ENCODE results near the gene ZSCAN12. TPM values are rescaled to one million over a fixed set of nuclear protein-coding genes. Genes with fewer than 3 reads are reported as not detected.
"Not testable (repeated sequence)": the region's sequence is repeated elsewhere in the genome, so short reads cannot be mapped to it uniquely, and the experiment has no call there.

ZSCAN12 gene
- polyA plus RNA-seq, 2 donors: 0.79 to 0.99 TPM

GRCh38 chr6:28377879-28378278 is 21.7 kb downstream of the ZSCAN12 start:
- Histone ChIP-seq H3K4me1 (ENCODE audit: control insufficient read depth in 2 of 2, insufficient read depth in 2 of 2, low read length in 1 of 2) (no peaks in the 10 kb centered on the region), H3K4me3 (ENCODE audit: low read depth in 1 of 2, low read length in 2 of 2) (no peak overlapping the region), H3K9me3 (ENCODE audit: control insufficient read depth in 2 of 2, insufficient read depth in 1 of 2, low read depth in 1 of 2, low read length in 1 of 2) (no peaks in the 10 kb centered on the region), H3K36me3 (ENCODE audit: control insufficient read depth in 2 of 2, insufficient read depth in 2 of 2, low read length in 1 of 2) (peaks cover 0 to 2% of the 10 kb centered on the region in 2 donors), H3K27me3 (ENCODE audit: control insufficient read depth in 1 of 2, insufficient read depth in 2 of 2, low read length in 2 of 2) (no peaks in the 10 kb centered on the region), H3K27ac (ENCODE audit: low read depth in 2 of 2, low read length in 1 of 2) (no peak overlapping the region)
- 99 to 100% methylated on average over 1 of the region's 1 CpG for WGBS, 2 donors

DNA sequence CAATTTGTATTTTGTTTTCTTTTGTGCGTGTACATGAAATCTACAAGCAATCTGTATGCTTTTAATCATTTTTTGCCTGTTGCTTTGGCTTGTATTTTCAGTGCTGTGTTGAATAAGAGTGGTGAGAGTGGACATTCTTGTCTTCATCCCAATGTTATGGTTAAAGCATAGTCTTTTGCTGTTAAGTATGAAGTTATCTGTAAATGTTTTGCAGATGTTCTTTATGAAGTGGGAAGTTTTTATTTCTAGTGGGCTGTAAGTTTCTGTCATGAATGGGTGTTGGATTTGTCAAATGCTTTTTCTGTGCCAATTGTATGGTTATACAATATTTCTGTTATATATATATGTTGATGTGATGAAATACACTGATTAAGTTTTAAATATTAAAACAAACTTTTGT is 25.6 kb downstream of the ZSCAN12 start:
- Histone ChIP-seq H3K4me3 (ENCODE audit: low read depth in 1 of 2, low read length in 2 of 2) (no peak overlapping the region), H3K27ac (ENCODE audit: low read depth in 2 of 2, low read length in 1 of 2) (no peak overlapping the region), H3K36me3 (ENCODE audit: control insufficient read depth in 2 of 2, insufficient read depth in 2 of 2, low read length in 1 of 2) (no peaks in the 10 kb centered on the region), H3K4me1 (ENCODE audit: control insufficient read depth in 2 of 2, insufficient read depth in 2 of 2, low read length in 1 of 2) (no peaks in the 10 kb centered on the region), H3K27me3 (ENCODE audit: control insufficient read depth in 1 of 2, insufficient read depth in 2 of 2, low read length in 2 of 2) (no peaks in the 10 kb centered on the region), H3K9me3 (ENCODE audit: control insufficient read depth in 2 of 2, insufficient read depth in 1 of 2, low read depth in 1 of 2, low read length in 1 of 2) (no peaks in the 10 kb centered on the region)
- 93 to 95% methylated on average over 1 of the region's 1 CpG for WGBS, 2 donors

DNA sequence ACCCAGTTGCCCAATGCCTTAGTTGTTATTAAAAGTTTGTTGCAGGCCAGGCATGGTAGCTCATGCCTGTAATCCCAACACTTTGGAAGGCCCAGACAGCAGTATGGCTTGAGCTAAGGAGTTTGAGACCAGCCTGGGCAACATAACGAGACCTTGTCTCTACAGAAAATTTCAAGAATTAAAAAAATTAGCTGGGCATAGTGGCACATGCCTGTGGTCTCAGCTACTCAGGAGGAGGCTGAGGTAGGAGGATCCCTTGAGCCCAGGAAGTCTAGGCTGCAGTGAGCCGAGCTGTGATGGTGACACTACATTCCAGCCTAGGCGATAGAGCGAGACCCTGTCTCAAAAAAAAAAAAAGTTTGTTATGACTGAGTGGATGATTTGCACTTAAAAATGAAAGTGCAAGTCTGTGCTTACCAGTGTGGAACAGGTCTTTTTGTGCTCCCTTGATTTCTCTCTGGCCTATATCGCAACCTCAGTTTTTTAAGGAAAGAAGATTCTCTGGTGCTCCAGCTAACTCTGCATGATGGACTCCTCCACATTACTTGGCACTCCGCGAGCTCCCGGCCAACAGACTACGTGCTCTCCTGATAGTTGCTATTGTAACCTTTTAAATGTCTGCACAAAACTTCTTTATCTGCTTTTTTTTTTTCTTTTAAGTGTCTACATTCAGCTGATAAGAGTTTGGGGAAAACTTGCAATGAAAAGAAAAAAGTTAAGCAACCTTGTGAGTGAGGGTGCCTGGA is 27.7 kb downstream of the ZSCAN12 start:
- Histone ChIP-seq H3K27ac (ENCODE audit: low read depth in 2 of 2, low read length in 1 of 2) (no peak overlapping the region), H3K27me3 (ENCODE audit: control insufficient read depth in 1 of 2, insufficient read depth in 2 of 2, low read length in 2 of 2) (no peaks in the 10 kb centered on the region), H3K4me1 (ENCODE audit: control insufficient read depth in 2 of 2, insufficient read depth in 2 of 2, low read length in 1 of 2) (no peaks in the 10 kb centered on the region), H3K9me3 (ENCODE audit: control insufficient read depth in 2 of 2, insufficient read depth in 1 of 2, low read depth in 1 of 2, low read length in 1 of 2) (no peaks in the 10 kb centered on the region), H3K36me3 (ENCODE audit: control insufficient read depth in 2 of 2, insufficient read depth in 2 of 2, low read length in 1 of 2) (no peaks in the 10 kb centered on the region), H3K4me3 (ENCODE audit: low read depth in 1 of 2, low read length in 2 of 2) (no peak overlapping the region)
- WGBS, 2 donors: 89% methylated on average over 9 of the region's 9 CpGs

DNA sequence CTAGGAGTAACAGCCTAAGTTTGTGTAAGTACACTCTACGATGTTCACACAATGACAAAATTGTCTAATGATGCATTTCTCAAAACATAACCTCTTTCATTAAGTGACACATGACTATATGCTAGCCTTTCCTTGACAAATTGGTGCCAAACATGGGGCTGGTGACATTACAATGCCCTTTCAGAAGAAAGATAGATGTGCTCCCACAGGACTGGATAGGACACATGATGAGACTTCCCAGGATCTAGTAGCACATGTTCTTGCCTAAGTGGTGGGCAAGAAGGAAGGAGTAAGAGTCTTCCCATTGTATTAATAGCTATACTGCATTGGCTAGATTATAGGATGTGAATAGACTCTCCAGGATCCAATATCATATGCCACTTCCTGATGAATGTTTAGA is 28.3 kb downstream of the ZSCAN12 start:
- WGBS, 2 donors: 90 to 97% methylated on average over 1 of the region's 1 CpG
- H3K27ac ChIP-seq (ENCODE audit: low read depth in 2 of 2, low read length in 1 of 2): no peak overlapping the region
- no peaks in the 10 kb centered on the region for H3K36me3 ChIP-seq (ENCODE audit: control insufficient read depth in 2 of 2, insufficient read depth in 2 of 2, low read length in 1 of 2)
- no peaks in the 10 kb centered on the region for H3K4me1 ChIP-seq (ENCODE audit: control insufficient read depth in 2 of 2, insufficient read depth in 2 of 2, low read length in 1 of 2)
- no peaks in the 10 kb centered on the region for H3K27me3 ChIP-seq (ENCODE audit: control insufficient read depth in 1 of 2, insufficient read depth in 2 of 2, low read length in 2 of 2)
- no peaks in the 10 kb centered on the region for H3K9me3 ChIP-seq (ENCODE audit: control insufficient read depth in 2 of 2, insufficient read depth in 1 of 2, low read depth in 1 of 2, low read length in 1 of 2)
- no peak overlapping the region for H3K4me3 ChIP-seq (ENCODE audit: low read depth in 1 of 2, low read length in 2 of 2)

- peaks cover 0 to 4% of the 10 kb centered on the region in 2 donors for H3K36me3 ChIP-seq (ENCODE audit: control insufficient read depth in 2 of 2, insufficient read depth in 2 of 2, low read length in 1 of 2)
- H3K4me3 ChIP-seq (ENCODE audit: low read depth in 1 of 2, low read length in 2 of 2): no peak overlapping the region
- WGBS, 2 donors: 74 to 81% methylated on average over 2 of the region's 2 CpGs
- H3K27me3 ChIP-seq (ENCODE audit: control insufficient read depth in 1 of 2, insufficient read depth in 2 of 2, low read length in 2 of 2): no peaks in the 10 kb centered on the region
- no peaks in the 10 kb centered on the region for H3K4me1 ChIP-seq (ENCODE audit: control insufficient read depth in 2 of 2, insufficient read depth in 2 of 2, low read length in 1 of 2)
- no peaks in the 10 kb centered on the region for H3K9me3 ChIP-seq (ENCODE audit: control insufficient read depth in 2 of 2, insufficient read depth in 1 of 2, low read depth in 1 of 2, low read length in 1 of 2)
- no peak overlapping the region for H3K27ac ChIP-seq (ENCODE audit: low read depth in 2 of 2, low read length in 1 of 2)
Measured at GRCh38 chr6:28370440-28370839, 29.1 kb downstream of the ZSCAN12 start.

DNA sequence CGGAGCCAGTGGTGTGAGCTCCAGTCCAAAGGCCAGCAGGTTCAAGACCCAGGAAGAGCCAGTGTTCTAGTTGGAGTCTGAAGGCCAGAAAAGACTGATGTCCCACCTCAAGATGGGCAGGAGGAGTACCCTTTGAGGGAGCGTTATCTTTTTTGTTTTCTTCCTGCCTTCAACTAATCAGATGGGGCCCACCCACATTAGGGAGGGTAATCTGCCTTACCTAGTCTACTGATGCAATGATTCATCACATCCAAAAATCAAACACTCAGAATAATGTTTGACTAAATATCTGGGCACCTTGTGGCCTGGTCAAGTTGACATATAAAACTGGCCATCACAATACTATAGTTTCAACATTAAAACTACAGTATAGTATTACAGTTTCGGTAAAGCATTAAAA is 30.1 kb downstream of the ZSCAN12 start:
- H3K4me1 ChIP-seq (ENCODE audit: control insufficient read depth in 2 of 2, insufficient read depth in 2 of 2, low read length in 1 of 2): no peaks in the 10 kb centered on the region
- no peak overlapping the region for H3K27ac ChIP-seq (ENCODE audit: low read depth in 2 of 2, low read length in 1 of 2)
- H3K9me3 ChIP-seq (ENCODE audit: control insufficient read depth in 2 of 2, insufficient read depth in 1 of 2, low read depth in 1 of 2, low read length in 1 of 2): no peaks in the 10 kb centered on the region
- no peak overlapping the region for H3K4me3 ChIP-seq (ENCODE audit: low read depth in 1 of 2, low read length in 2 of 2)
- no peaks in the 10 kb centered on the region for H3K27me3 ChIP-seq (ENCODE audit: control insufficient read depth in 1 of 2, insufficient read depth in 2 of 2, low read length in 2 of 2)
- H3K36me3 ChIP-seq (ENCODE audit: control insufficient read depth in 2 of 2, insufficient read depth in 2 of 2, low read length in 1 of 2): peaks cover 0 to 10% of the 10 kb centered on the region in 2 donors
- WGBS, 2 donors: 94 to 99% methylated on average over 3 of the region's 3 CpGs

DNA sequence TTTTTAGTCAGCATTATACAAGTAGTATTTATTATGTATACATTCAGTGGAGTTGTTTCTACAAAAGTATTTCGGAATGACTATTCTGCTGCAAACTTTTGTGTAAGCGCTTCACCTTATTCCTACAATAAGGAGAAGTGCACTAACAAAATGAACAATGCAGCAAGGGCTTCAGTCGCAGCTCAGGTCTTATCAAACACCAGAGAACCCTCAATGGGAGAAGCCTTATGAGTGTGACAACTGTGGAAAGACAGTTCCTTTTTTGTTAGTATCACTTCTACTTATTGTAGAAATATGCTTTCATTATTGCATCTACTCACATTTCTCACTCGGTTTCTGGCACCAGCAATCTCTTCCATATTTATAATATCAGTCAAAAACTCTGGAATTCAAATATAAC is 31.0 kb downstream of the ZSCAN12 start:
- peaks cover under 1 to 10% of the 10 kb centered on the region in 2 donors for H3K36me3 ChIP-seq (ENCODE audit: control insufficient read depth in 2 of 2, insufficient read depth in 2 of 2, low read length in 1 of 2)
- 89 to 90% methylated on average over 4 of the region's 4 CpGs for WGBS, 2 donors

DNA sequence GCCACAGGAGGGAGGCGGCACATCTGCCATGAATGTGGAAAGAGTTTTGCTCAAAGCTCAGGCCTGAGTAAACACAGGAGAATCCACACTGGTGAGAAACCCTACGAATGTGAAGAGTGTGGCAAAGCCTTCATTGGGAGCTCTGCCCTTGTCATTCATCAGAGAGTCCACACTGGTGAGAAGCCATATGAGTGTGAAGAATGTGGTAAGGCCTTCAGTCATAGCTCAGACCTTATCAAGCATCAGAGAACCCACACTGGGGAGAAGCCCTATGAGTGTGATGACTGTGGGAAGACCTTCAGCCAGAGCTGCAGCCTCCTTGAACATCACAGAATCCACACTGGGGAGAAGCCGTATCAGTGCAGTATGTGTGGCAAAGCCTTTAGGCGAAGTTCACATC is 34.0 kb downstream of the ZSCAN12 start:
- not testable (repeated sequence) for H3K9me3 ChIP-seq (ENCODE audit: control insufficient read depth in 2 of 2, insufficient read depth in 1 of 2, low read depth in 1 of 2, low read length in 1 of 2); H3K36me3 ChIP-seq (ENCODE audit: control insufficient read depth in 2 of 2, insufficient read depth in 2 of 2, low read length in 1 of 2); H3K27me3 ChIP-seq (ENCODE audit: control insufficient read depth in 1 of 2, insufficient read depth in 2 of 2, low read length in 2 of 2); H3K4me3 ChIP-seq (ENCODE audit: low read depth in 1 of 2, low read length in 2 of 2); H3K4me1 ChIP-seq (ENCODE audit: control insufficient read depth in 2 of 2, insufficient read depth in 2 of 2, low read length in 1 of 2); H3K27ac ChIP-seq (ENCODE audit: low read depth in 2 of 2, low read length in 1 of 2)
- WGBS, 2 donors: 94% methylated on average over 4 of the region's 4 CpGs

More for the DNA sequence above, 31.0 kb downstream of the ZSCAN12 start:
- H3K9me3 ChIP-seq (ENCODE audit: control insufficient read depth in 2 of 2, insufficient read depth in 1 of 2, low read depth in 1 of 2, low read length in 1 of 2): no peaks in the 10 kb centered on the region
- no peaks in the 10 kb centered on the region for H3K4me1 ChIP-seq (ENCODE audit: control insufficient read depth in 2 of 2, insufficient read depth in 2 of 2, low read length in 1 of 2)
- H3K27me3 ChIP-seq (ENCODE audit: control insufficient read depth in 1 of 2, insufficient read depth in 2 of 2, low read length in 2 of 2): no peaks in the 10 kb centered on the region
- H3K4me3 ChIP-seq (ENCODE audit: low read depth in 1 of 2, low read length in 2 of 2): no peak overlapping the region
- H3K27ac ChIP-seq (ENCODE audit: low read depth in 2 of 2, low read length in 1 of 2): no peak overlapping the region

DNA sequence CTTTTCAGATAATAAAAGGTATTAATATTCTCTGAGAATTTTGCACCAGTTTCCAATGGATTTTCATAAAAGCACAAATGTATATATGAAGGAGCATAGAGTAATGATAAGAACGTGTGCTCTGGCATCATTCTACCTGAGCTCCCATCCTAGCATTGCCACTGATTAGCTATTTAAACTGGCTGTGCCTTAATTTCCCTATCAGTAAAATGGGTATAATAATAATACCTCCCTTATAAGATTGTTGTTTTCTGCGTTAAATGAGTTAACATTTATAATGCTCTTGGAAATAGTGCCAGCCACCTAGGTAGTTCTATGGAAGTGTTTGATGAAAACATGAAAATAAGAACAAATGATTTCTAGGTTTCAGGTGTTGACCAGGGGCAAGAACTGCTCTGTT is 38.6 kb downstream of the ZSCAN12 start:
- H3K27me3 ChIP-seq (ENCODE audit: control insufficient read depth in 1 of 2, insufficient read depth in 2 of 2, low read length in 2 of 2): no peaks in the 10 kb centered on the region
- H3K9me3 ChIP-seq (ENCODE audit: control insufficient read depth in 2 of 2, insufficient read depth in 1 of 2, low read depth in 1 of 2, low read length in 1 of 2): no peaks in the 10 kb centered on the region
- WGBS, 2 donors: 92 to 96% methylated on average over 2 of the region's 2 CpGs
- peaks cover 7 to 12% of the 10 kb centered on the region in 2 donors for H3K36me3 ChIP-seq (ENCODE audit: control insufficient read depth in 2 of 2, insufficient read depth in 2 of 2, low read length in 1 of 2)
- H3K4me3 ChIP-seq (ENCODE audit: low read depth in 1 of 2, low read length in 2 of 2): no peak overlapping the region
- H3K27ac ChIP-seq (ENCODE audit: low read depth in 2 of 2, low read length in 1 of 2): no peak overlapping the region
- peaks cover 5 to 7% of the 10 kb centered on the region in 2 donors for H3K4me1 ChIP-seq (ENCODE audit: control insufficient read depth in 2 of 2, insufficient read depth in 2 of 2, low read length in 1 of 2)

DNA sequence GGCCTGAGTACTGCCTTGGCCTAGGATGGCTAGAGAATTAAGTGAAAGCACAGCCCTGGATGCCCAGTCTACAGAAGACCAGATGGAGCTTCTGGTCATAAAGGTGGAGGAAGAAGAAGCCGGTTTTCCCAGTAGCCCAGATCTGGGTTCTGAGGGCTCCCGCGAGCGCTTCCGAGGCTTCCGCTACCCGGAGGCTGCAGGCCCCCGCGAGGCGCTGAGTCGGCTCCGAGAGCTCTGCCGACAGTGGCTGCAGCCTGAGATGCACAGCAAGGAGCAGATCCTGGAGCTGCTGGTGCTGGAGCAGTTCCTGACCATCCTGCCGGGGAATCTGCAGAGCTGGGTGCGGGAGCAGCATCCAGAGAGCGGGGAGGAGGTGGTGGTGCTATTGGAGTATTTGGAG is 40.0 kb downstream of the ZSCAN12 start:
- H3K27ac ChIP-seq (ENCODE audit: low read depth in 2 of 2, low read length in 1 of 2); H3K27me3 ChIP-seq (ENCODE audit: control insufficient read depth in 1 of 2, insufficient read depth in 2 of 2, low read length in 2 of 2); H3K36me3 ChIP-seq (ENCODE audit: control insufficient read depth in 2 of 2, insufficient read depth in 2 of 2, low read length in 1 of 2); H3K4me3 ChIP-seq (ENCODE audit: low read depth in 1 of 2, low read length in 2 of 2); H3K9me3 ChIP-seq (ENCODE audit: control insufficient read depth in 2 of 2, insufficient read depth in 1 of 2, low read depth in 1 of 2, low read length in 1 of 2): not testable (repeated sequence)
- H3K4me1 ChIP-seq (ENCODE audit: control insufficient read depth in 2 of 2, insufficient read depth in 2 of 2, low read length in 1 of 2): peaks cover 5 to 17% of the 10 kb centered on the region in 2 donors
- 95 to 98% methylated on average over 13 to 14 of the region's 16 CpGs for WGBS, 2 donors

All from esophagus (tissue), 2 donors.